Mesenteric fat pad (tissue), 1 donor: ENCODE measurements around the gene FEN1. TPM values are rescaled to one million over a fixed set of nuclear protein-coding genes. Genes with fewer than 3 reads are reported as not detected.

ENCODE experiments used
- DNase-seq: peaks from one replicate; pipeline ENCODE4 v3.0.0-alpha.2; 2020; ENCODE audit warnings: low spot score
- long read RNA-seq: library from polyadenylated mRNA; unstranded; transcript quantifications from one replicate; pipeline ENCODE4 v2.0.0, GENCODE V29; 2020
- total RNA-seq: library from RNA; stranded (reverse); fragmentation: NEBNext Ultra II Directional; extraction: Animal tissue kit (Norgen Biotek cat#: 25700); gene quantifications from one replicate; pipeline ENCODE4 v1.2.1, GENCODE V29; 2021
- donor health status: DM: yes; HTN: yes; CAD: no.

FEN1 gene
- 8.0 TPM for total RNA-seq
- long read RNA-seq, transcript FEN1-201 (2 exons, 2,296 nt), result major isoform, 61 of 72 reads
- long read RNA-seq, partial matches to known transcripts, result 11 of 72 reads
- long read RNA-seq, other reads (novel, unspliced or antisense), result 0 of 72 reads

GRCh38 chr11:61792310-61793082, at the start of gene FEN1, which contains the start of gene TMEM258:
Gene FEN1, plus strand, starts transcription at chr11:61792911. Its CDS starts 2,451 bp downstream, at chr11:61795362.
Gene TMEM258, minus strand, starts transcription at chr11:61792599. Its CDS starts 41 bp downstream, at chr11:61792558.
- DNase-seq, result peak; percentile 96

GRCh38 chr11:61743486-61744095, 49.1 kb upstream of the FEN1 start:
- DNase-seq, result no peak

DNA sequence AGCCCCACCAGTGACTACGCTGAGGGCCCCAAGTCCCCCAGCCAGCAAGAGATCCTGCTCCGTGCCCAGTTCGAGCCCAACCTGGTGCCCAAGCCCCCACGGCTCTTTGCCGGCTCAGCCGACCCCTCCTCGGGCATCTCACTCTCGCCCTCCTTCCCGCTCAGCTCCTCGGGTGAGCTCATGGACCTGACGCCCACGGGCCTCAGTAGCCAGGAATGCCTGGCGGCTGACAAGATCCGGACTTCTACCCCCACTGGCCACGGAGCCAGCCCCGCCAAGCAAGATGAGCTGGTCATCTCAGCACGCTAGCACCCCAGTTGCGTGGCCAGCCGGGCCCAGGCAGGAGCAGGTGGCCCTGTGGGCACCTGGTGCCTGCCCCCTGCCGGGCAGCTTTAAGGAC, 48.5 kb upstream of the FEN1 start:
- no peak for DNase-seq

- DNase-seq, result no peak
These were observed 48.0 kb upstream of the FEN1 start for GRCh38 chr11:61744609-61745156.

DNA sequence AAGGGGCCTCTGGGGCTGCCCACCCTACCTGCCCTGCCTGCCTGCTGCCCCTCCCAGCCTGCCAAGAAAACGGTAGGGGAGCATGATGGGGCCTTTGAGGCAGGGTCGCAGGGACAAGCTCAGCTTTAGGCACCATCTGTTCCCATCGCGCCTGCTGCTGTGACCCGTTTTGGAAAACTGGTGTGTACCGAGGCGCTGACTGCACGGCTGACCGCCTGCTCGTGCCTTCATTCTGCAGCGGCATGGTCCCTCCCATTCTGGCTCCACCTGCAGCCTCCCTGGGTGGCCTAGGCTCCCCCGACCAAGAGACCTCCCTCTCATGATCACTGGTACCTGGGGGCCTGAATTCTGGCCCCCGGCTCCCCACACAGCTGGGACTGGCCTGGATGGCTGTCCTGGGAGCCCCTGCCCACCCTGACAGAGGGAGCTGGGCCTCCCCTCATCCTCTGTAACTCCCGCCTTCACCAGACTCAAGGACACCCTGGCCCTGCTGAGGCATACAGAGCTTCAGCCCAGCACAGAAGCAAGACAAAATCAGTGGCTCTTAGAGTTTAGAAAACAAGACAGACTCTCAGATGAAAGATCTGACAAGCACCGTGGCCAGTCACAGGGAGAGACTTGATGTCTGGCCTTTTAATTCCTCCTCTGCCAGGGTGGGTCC, 46.8 kb upstream of the FEN1 start:
- DNase-seq, result no peak

GRCh38 chr11:61746442-61747191, 46.1 kb upstream of the FEN1 start:
- no peak for DNase-seq

DNA sequence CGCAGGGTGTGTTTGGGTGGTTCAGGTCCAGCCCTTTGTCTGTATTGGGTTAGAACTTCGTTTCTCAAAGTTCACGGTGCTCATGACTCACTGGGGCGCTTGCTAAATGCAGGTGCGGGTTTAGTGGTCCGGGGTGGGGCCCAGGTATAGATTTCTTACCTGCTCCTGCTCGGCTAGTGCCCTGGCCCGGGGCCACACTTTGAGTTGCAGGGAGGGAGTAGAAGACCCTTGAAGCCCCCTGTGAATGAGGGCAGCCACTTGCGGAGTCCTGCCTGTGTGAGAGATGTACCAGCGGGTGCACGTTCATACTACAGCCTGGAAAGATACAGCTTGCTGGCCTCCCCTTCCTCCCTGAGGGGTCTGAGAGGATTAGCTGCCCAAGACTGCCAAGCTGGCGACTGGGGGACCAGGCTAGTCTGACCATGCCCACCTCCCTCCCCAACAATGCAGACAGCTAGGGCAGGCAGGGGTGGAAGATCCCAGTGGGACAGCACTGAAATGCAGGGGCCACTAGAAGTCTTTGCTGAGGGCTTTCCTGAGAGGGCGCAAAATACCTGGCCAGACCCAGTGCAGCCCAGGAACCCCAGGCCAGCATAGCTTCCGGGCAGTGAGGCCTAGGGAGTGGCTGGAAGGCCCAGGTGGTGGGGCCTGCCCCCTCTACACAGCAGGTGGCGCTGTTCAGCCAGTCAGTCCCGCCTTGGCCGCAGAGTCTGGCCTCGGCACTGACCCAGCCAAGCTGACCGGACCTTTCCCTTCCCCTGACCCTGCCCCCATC, 45.3 kb upstream of the FEN1 start:
- peak; percentile 92 for DNase-seq

GRCh38 chr11:61747967-61748285, 44.8 kb upstream of the FEN1 start:
- DNase-seq, result no peak

GRCh38 chr11:61749591-61750217, 43.0 kb upstream of the FEN1 start:
- no peak for DNase-seq

DNA sequence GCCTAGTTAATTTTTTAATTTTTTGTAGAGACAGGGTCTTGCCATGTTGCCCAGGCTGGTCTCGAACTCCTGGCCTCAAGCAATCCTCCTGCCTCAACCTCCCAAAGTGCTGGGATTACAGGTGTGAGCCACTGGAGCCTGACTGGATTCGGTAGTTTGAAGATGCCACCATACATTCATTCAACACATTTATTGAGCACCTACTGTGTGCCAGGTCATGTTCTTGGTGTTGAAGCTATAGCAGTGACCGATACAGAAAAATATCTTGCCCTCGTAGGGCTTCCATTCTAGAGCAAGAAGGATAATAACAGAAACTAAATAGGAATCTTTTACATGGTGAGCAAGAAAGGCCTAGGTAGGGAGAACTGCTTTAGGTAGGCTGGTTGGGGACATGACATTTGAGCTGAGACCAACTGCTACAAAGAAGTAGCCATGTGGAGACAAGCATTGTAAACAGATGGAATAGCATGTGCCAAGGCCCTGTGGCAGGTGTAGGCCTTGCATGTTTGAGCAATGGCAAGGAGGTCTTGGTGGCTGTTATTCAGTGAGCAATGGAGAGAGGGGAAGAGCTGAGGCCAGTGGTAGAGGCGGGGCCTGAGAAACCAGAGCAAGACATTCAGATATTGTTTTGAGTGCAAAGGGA, 42.0 kb upstream of the FEN1 start:
- DNase-seq, result no peak

GRCh38 chr11:61751384-61751783, 41.3 kb upstream of the FEN1 start:
- DNase-seq, result no peak

DNA sequence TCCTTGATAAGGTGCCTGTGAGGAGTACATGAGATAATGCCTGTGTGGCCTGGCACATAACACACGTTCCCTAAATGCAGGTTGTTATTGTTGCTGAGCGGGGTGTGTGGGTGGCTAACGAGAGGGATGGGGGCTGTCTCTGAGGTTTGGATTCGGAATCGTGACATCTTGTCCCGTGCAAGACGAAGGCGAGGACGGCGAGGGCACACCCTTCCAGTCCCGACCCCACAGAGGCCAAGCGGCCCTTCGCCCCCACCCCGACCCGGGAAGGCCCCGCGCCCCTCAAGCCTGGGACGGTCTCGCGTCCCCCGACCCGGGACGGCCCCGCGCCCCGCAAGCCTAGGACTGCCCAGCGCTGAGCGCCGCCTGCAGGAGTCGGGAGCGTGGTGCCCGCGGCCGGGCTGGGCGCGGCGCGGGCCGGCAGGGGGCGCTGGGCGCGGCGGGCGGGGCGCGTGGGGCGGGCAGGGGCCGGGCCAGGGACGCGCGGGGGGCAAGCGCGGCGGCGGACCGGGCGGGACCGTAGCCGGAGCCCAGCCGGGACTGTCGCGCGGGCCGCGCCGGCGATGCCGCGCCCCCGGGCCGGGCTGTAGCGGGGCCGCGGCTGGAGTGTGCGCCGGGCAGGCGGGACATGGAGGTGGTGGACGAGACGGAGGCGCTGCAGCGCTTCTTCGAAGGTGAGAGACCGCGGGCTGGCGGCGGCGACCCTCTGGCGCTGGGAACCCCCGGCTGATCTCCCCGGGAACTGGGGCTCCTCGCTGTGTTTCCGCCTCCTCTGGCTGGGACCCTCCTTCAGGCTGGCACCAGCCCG, 40.4 kb upstream of the FEN1 start, which contains the start of gene MYRF:
MYRF (plus strand) TSS at position 520 of the 808 bp plus-strand sequence; CDS start at position 629, 109 bp downstream.
- DNase-seq, result no peak

DNA sequence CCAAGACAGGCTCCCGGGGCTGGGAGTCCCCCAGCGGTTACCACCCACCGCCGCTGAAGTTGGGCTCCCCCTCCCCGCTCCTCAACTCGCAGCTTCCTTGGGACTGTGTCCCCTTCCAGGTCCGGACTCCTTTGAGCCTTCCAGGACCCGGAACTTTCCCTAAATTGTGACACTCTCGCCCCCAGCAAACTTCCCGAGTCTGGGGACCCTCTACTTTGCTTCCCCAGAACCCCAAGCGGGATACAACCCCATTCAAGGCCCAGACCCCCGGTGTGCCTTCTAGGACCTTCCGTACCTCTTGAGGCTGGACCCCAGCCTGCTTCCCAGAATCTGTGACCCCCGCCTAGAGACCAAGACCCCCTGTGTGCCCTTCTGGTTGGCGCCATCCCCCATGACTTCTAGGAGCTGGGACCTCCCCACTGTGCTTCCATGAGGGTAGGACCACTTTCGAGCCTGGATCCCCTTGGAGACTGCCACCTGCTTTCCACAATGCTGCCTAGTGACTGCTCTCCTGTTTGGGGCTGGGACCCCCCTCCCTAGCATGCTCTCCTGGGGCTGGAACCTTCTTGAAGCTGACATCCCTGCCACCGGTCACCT, 39.7 kb upstream of the FEN1 start:
- no peak for DNase-seq

DNA sequence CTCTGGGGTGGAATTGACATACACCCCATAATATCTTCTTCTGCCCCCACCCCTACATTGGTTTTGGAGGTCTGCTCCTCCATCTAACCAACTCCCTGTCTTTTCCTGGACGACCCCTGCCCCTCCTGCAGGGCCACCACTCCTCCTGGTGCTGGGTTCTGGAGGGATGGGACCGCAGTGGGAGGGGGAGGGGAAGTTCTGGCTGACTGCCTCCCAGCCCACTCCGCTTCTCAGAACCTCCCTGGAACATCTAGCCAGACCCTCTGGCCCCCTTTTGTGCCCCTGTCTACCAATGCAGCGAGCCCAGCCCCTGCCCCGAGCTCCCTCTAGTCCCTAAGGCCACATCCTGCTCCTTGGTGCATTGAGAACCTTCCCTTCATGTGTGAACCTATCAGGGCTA, 39.0 kb upstream of the FEN1 start:
- no peak for DNase-seq

DNA sequence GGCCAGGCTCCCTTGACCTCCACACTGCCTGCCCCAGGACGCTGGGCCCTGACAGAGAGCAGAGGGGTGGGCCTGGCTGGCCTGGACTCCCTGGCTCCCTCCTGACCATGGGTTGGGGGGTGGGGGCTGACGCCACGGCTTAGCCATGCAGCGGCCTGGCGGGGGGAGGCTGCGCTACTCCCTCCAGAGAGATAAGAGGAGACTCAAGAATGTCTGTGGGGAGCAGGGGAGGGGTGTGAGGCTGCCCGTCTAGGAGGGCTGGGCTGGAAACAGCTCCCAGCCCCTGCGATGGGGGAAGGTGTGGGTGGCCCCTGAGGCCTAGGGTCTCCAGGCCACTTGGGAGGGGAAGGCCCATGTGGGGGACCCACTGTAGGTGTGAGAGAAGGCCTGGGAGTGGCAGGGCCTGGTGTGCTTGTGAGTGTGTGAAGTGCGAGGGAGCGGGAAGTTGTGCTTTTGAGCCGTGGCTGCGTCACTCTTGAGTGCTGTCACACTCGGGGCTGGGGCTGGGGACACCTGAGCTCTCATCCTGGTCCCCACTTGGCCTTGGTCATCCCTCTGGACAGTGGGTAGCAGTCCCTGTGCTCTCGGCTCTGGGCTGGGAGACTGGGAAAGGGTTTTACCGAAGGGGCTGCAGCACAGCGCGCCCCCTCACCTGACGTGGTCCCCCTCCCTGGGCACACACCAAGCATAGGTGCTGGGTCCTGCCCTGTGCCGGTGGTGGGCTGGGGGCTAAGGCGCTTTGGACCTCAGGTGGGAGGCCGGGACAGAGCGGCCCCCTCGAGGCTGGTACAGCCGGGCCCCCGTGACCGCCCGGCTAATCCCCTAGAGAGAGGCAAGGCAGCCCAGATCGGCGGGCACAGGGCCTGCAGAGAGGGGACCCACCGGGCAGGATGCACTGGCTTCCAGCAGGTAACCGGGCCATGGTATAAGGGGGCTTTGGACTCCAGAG, 37.9 kb upstream of the FEN1 start:
- DNase-seq, result no peak

GRCh38 chr11:61756147-61756451, 36.6 kb upstream of the FEN1 start:
- DNase-seq, result no peak
